H1 (cell line): Measurements from ENCODE around the gene DCBLD2. TPM values are rescaled to one million over a fixed set of nuclear protein-coding genes. Genes with fewer than 3 reads are reported as not detected.

Experiments
- ATF3 ChIP-seq: IDR thresholded peaks from 2 replicates; pipeline ENCODE4 v1.6.1; 2011; ENCODE audit warnings: low read depth, mild to moderate bottlenecking, low read length; ENCODE audit not compliant: insufficient read depth
- BCL11A ChIP-seq, 2 experiments: IDR thresholded peaks; one replicate each; pipeline ENCODE4 v1.6.1; 2011; ENCODE audit warnings: low read depth in 2 of 2, low read length in 2 of 2, mild to moderate bottlenecking in 2 of 2
- CHD2 ChIP-seq: IDR thresholded peaks from 2 replicates; pipeline ENCODE4 v1.6.1; 2012; ENCODE audit warnings: low read length, improper control_type of control experiment
- CREB1 ChIP-seq: IDR thresholded peaks from 2 replicates; pipeline ENCODE4 v1.6.1; 2012; ENCODE audit warnings: inconsistent platforms
- FOSL1 ChIP-seq: IDR thresholded peaks from 2 replicates; pipeline ENCODE4 v1.6.1; 2011; ENCODE audit warnings: mild to moderate bottlenecking, low read depth, low read length, moderate library complexity; ENCODE audit not compliant: insufficient read depth
- GABPA ChIP-seq: IDR thresholded peaks from 2 replicates; pipeline ENCODE4 v1.6.1; 2011; ENCODE audit warnings: mild to moderate bottlenecking, low read length, moderate library complexity, borderline replicate concordance; ENCODE audit not compliant: insufficient read depth
- KDM1A ChIP-seq: fragments of 200-600, 300-600 bp; sonication (generic); IDR thresholded peaks from 2 replicates; pipeline ENCODE4 v1.7.1; 2016; ENCODE audit warnings: mild to moderate bottlenecking, low read length, borderline replicate concordance
- MAX ChIP-seq: IDR thresholded peaks from 2 replicates; pipeline ENCODE4 v1.6.1; 2012; ENCODE audit warnings: inconsistent platforms
- TAF1 ChIP-seq: IDR thresholded peaks from 2 replicates; pipeline ENCODE4 v1.6.1; 2011; ENCODE audit warnings: mild to moderate bottlenecking, low read depth, low read length
- YY1 ChIP-seq: IDR thresholded peaks from 2 replicates; pipeline ENCODE4 v1.6.1; 2011; ENCODE audit warnings: low read depth, mild to moderate bottlenecking, low read length
- polyA plus RNA-seq, 7 experiments: library from polyadenylated mRNA; depleted of rRNA in 3 of 7; stranded (reverse) in 5 of 7; unstranded in 2 of 7; fragments of >200 nt in 5 of 7; fragments of 200-250 nt in 2 of 7; gene quantifications; 1 replicate in 5 of 7; 2 replicates in 1 of 7; 4 replicates in 1 of 7; pipeline versions ENCODE4 v1.2.1 to v1.2.3, GENCODE V29; 2011 to 2013; ENCODE audit warnings: missing spikeins in 2 of 7, mixed read lengths in 2 of 7
- total RNA-seq: library from RNA; stranded (reverse); fragmentation: NEBNext Ultra II Directional; extraction: Animal tissue kit (Norgen Biotek cat#: 25700); gene quantifications from 2 replicates; pipeline ENCODE4 v1.2.1, GENCODE V29; 2021

The DCBLD2 gene
- total and polyA plus RNA-seq, 2 of the 8 experiments (the other 6 are each of a cell fraction or from before 2014, with no cell fraction given) = 19.6 to 63.8 TPM

- TF ChIP-seq CHD2 (no peak), ATF3 (no peak), CREB1 (no peak), KDM1A (no peak), TAF1 (no peak), MAX (no peak), BCL11A (IDR thresholded peaks at IDR 0.05; ENCODE audit: low read depth in 2 of 2, low read length in 2 of 2) (no peak), YY1 (no peak), FOSL1 (no peak), GABPA (no peak)
Observed at GRCh38 chr3:98885851-98886250, 15.6 kb downstream of the DCBLD2 start (continued).
